DOHH2 (cell line): ENCODE results near the gene SYNE3.

Experiments used
- H3F3A ChIP-seq: fragments of 200-600 bp; sonication (generic), shearing (Covaris generic); 2 replicates; pipeline ENCODE4 v1.6.0; 2016; ENCODE audit warnings: antibody characterized with exemption, mild to moderate bottlenecking; ENCODE audit not compliant: control insufficient read depth, insufficient read depth
- H3K27ac ChIP-seq: fragments of 200-600 bp; sonication (generic); 2 replicates; pipeline ENCODE4 v1.5.1; 2014; ENCODE audit warnings: low read depth, mild to moderate bottlenecking, low read length, moderate library complexity
- H3K27me3 ChIP-seq: fragments of 200-600 bp; sonication (generic); 2 replicates; pipeline ENCODE4 v1.6.1; 2014; ENCODE audit warnings: mild to moderate bottlenecking, low read length, mixed read lengths; ENCODE audit not compliant: control insufficient read depth
- H3K36me3 ChIP-seq: fragments of 200-600 bp; sonication (generic); 2 replicates; pipeline ENCODE4 v1.6.1; 2014; ENCODE audit warnings: mild to moderate bottlenecking, low read length, moderate library complexity, mixed read lengths; ENCODE audit not compliant: control insufficient read depth
- H3K4me1 ChIP-seq: fragments of 200-600 bp; sonication (generic); 2 replicates; pipeline ENCODE4 v1.6.1; 2014; ENCODE audit warnings: mild to moderate bottlenecking, low read length, mixed read lengths; ENCODE audit not compliant: control insufficient read depth
- H3K4me2 ChIP-seq: fragments of 200-600 bp; sonication (generic); 2 replicates; pipeline ENCODE4 v1.6.0; 2014; ENCODE audit warnings: mild to moderate bottlenecking, low read length, moderate library complexity
- H3K4me3 ChIP-seq: fragments of 200-600 bp; sonication (generic); 2 replicates; pipeline ENCODE4 v1.5.1; 2014; ENCODE audit warnings: mild to moderate bottlenecking, low read length, mixed read lengths
- H3K79me2 ChIP-seq: fragments of 200-600 bp; sonication (generic); 2 replicates; pipeline ENCODE4 v1.6.1; 2014; ENCODE audit warnings: mild to moderate bottlenecking, low read length, mixed read lengths; ENCODE audit not compliant: control insufficient read depth
- H3K9me2 ChIP-seq: fragments of 200-600 bp; sonication (generic); replicated peaks from 2 replicates; pipeline ENCODE4 v1.6.1; 2014; ENCODE audit warnings: mild to moderate bottlenecking, low read length, mixed read lengths; ENCODE audit not compliant: control insufficient read depth
- H3K9me3 ChIP-seq: fragments of 200-600 bp; sonication (generic); 2 replicates; pipeline ENCODE4 v1.6.1; 2014; ENCODE audit warnings: antibody characterized with exemption, low read length, mixed read lengths; ENCODE audit not compliant: control insufficient read depth, insufficient read depth
- H4K20me1 ChIP-seq: fragments of 200-600 bp; sonication (generic); 2 replicates; pipeline ENCODE4 v1.6.0; 2014; ENCODE audit warnings: low read depth, mild to moderate bottlenecking, antibody characterized with exemption, low read length, moderate library complexity; ENCODE audit not compliant: control insufficient read depth, insufficient read depth
- CTCF ChIP-seq: fragments of 200-600 bp; sonication (generic); IDR thresholded peaks from one replicate; pipeline ENCODE4 v1.5.1; 2014; ENCODE audit warnings: antibody characterized with exemption, mild to moderate bottlenecking, low read depth, low read length; ENCODE audit not compliant: poor library complexity, severe bottlenecking
- EZH2phosphoT487 ChIP-seq: fragments of 200-600 bp; sonication (generic); IDR thresholded peaks from 2 replicates; pipeline ENCODE4 v1.6.1; 2017; ENCODE audit warnings: borderline replicate concordance, mild to moderate bottlenecking, antibody characterized with exemption, low read length, moderate library complexity, mixed read lengths

SYNE3 gene

GRCh38 chr14:95467232-95467631 lies 49.2 kb downstream of the SYNE3 start:
- Histone ChIP-seq H3K4me2 (no peak overlapping the region), H3K27ac (no peak overlapping the region), H3K4me1 (peaks cover 34% of the 10 kb centered on the region)

More at GRCh38 chr14:95467232-95467631, 49.2 kb downstream of the SYNE3 start:
- Histone ChIP-seq H3K9me2 (no peaks in the 10 kb centered on the region), H3K4me3 (no peak overlapping the region), H4K20me1 (no peaks in the 10 kb centered on the region), H3F3A (peaks cover 6% of the 10 kb centered on the region; the same call in 1 of the 2 replicates), H3K27me3 (no peaks in the 10 kb centered on the region), H3K36me3 (no peaks in the 10 kb centered on the region), H3K9me3 (no peaks in the 10 kb centered on the region), H3K79me2 (no peaks in the 10 kb centered on the region)
- TF ChIP-seq CTCF (no peak), EZH2phosphoT487 (no peak)
